ENCODE results near the gene C1QTNF1. TPM values are rescaled to one million over a fixed set of nuclear protein-coding genes. Genes with fewer than 3 reads are reported as not detected.

The C1QTNF1 gene
- total and polyA plus RNA-seq, 2 experiments from 2014 or later = 9.5 to 13.3 TPM

DNA sequence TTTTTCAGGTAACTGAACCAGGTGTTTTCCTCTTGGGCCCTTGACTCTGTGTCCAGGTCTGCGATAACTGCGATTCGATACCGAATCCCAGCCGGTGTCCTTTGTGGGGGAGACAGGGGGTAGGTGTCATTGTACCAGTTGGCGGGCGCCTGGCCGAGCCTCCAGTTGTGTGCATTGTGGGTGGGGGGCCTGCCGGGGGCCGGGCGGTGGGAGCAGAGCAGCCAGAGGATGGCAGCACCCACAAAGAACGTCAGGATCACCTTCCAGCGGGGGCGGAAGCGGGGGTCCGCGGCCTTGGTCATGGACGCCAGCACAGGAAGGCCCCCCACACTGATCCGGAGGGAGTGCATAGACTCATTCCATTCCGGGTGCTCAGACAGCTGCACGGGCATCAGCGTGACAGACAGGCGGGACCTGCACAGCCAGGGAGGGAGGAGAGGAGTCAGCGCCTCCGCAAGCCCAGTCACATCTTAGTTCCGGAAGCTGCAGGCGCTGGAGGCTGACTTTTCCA is 26.7 kb upstream of the C1QTNF1 start:
- Histone ChIP-seq H2AFZ (no peak overlapping the region), H3K27me3 (no peaks in the 10 kb centered on the region), H3K9me3 (ENCODE audit: low read depth) (no peaks in the 10 kb centered on the region), H3K79me2 (peaks cover 27% of the 10 kb centered on the region), H3K36me3 (replicated peaks; ENCODE audit: insufficient read depth, low read depth) (no peaks in the 10 kb centered on the region), H4K20me1 (ENCODE audit: insufficient read depth, poor library complexity, severe bottlenecking) (peaks cover 15% of the 10 kb centered on the region), H3K27ac (no peak overlapping the region), H3K9me2 (replicated peaks; ENCODE audit: insufficient read depth) (no peaks in the 10 kb centered on the region), H3K4me2 (no peak overlapping the region), H3K4me3 (no peak overlapping the region), H3K4me1 (ENCODE audit: insufficient read depth) (peaks cover 9% of the 10 kb centered on the region)
- DNase-seq (ENCODE audit: low spot score) = no peak
- WGBS (ENCODE audit: low lambda C conversion rate, missing lambda C conversion rate) = 97% methylated on average over 19 of the region's 27 CpGs
- no peak for TF ChIP-seq EZH2 (IDR thresholded peaks at IDR 0.05; ENCODE audit: borderline replicate concordance)
- TF ChIP-seq EZH2phosphoT487 (IDR thresholded peaks at IDR 0.05; ENCODE audit: low read depth, severe bottlenecking, unreplicated experiment) = no peak
- TF ChIP-seq CTCF (IDR thresholded peaks at IDR 0.05; ENCODE audit: poor library complexity) = no peak

DNA sequence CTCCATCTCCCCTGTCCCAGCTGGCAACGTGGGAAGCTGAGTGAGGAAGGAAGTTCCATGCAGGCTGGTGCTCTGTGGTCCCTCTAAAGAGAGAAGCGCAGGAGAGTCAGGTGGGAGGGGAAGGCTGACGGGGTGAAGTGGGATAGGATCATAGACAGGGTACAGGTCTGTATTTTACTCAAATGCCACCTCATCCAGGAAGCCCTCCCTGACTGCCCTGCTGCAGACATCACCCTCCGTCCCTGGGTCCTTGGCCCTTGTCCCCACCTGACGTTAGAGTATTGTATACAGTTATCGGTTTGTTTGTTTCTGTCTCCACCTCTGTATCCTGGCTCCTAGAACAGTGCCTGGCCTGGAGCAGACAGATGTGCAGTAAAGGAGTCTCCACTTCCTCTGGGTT is 26.1 kb upstream of the C1QTNF1 start:
- 93% methylated on average over 6 of the region's 6 CpGs for WGBS (ENCODE audit: low lambda C conversion rate, missing lambda C conversion rate)
- H3K27ac ChIP-seq = no peak overlapping the region
- peaks cover 15% of the 10 kb centered on the region for H4K20me1 ChIP-seq (ENCODE audit: insufficient read depth, poor library complexity, severe bottlenecking)
- no peak overlapping the region for H2AFZ ChIP-seq
- no peaks in the 10 kb centered on the region for H3K36me3 ChIP-seq (replicated peaks; ENCODE audit: insufficient read depth, low read depth)
- H3K79me2 ChIP-seq = peaks cover 33% of the 10 kb centered on the region
- no peaks in the 10 kb centered on the region for H3K27me3 ChIP-seq
- no peak for DNase-seq (ENCODE audit: low spot score)
- no peaks in the 10 kb centered on the region for H3K9me2 ChIP-seq (replicated peaks; ENCODE audit: insufficient read depth)
- TF ChIP-seq EZH2phosphoT487 (IDR thresholded peaks at IDR 0.05; ENCODE audit: low read depth, severe bottlenecking, unreplicated experiment) (no peak), CTCF (IDR thresholded peaks at IDR 0.05; ENCODE audit: poor library complexity) (no peak), EZH2 (IDR thresholded peaks at IDR 0.05; ENCODE audit: borderline replicate concordance) (no peak)
- no peak overlapping the region for H3K4me2 ChIP-seq
- no peak overlapping the region for H3K4me3 ChIP-seq
- H3K9me3 ChIP-seq (ENCODE audit: low read depth) = no peaks in the 10 kb centered on the region
- peaks cover 9% of the 10 kb centered on the region for H3K4me1 ChIP-seq (ENCODE audit: insufficient read depth)

GRCh38 chr17:78998311-78999055 is 25.5 kb upstream of the C1QTNF1 start:
- Histone ChIP-seq H3K36me3 (replicated peaks; ENCODE audit: insufficient read depth, low read depth) (no peaks in the 10 kb centered on the region), H3K4me2 (no peak overlapping the region), H4K20me1 (ENCODE audit: insufficient read depth, poor library complexity, severe bottlenecking) (peaks cover 14% of the 10 kb centered on the region), H3K79me2 (peaks cover 39% of the 10 kb centered on the region), H3K9me2 (replicated peaks; ENCODE audit: insufficient read depth) (no peaks in the 10 kb centered on the region), H3K27ac (no peak overlapping the region), H3K4me1 (ENCODE audit: insufficient read depth) (peaks cover 9% of the 10 kb centered on the region), H3K4me3 (no peak overlapping the region), H2AFZ (no peak overlapping the region), H3K27me3 (no peaks in the 10 kb centered on the region), H3K9me3 (ENCODE audit: low read depth) (no peaks in the 10 kb centered on the region)
- 93% methylated on average over 28 of the region's 28 CpGs for WGBS (ENCODE audit: low lambda C conversion rate, missing lambda C conversion rate)
- DNase-seq (ENCODE audit: low spot score) = no peak
- TF ChIP-seq EZH2 (IDR thresholded peaks at IDR 0.05; ENCODE audit: borderline replicate concordance) (no peak), EZH2phosphoT487 (IDR thresholded peaks at IDR 0.05; ENCODE audit: low read depth, severe bottlenecking, unreplicated experiment) (no peak), CTCF (IDR thresholded peaks at IDR 0.05; ENCODE audit: poor library complexity) (no peak)

Data from hepatocyte (in vitro differentiated cells).